Choroid plexus epithelial cell (primary cell): ENCODE measurements around the gene RPS27L.

Source experiments
- DNase-seq: peaks from one replicate; pipeline ENCODE4 v3.0.0-alpha.2; 2010; ENCODE audit warnings: low read depth
- H3K4me3 ChIP-seq: 2 replicates; pipeline ENCODE4 v1.5.1; 2011; ENCODE audit warnings: low read depth, mild to moderate bottlenecking, control low read depth, low read length, moderate library complexity
- TF ChIP-seq, protein P1 (sequence below): conservative IDR thresholded peaks from 2 replicates; pipeline ENCODE4 v1.5.1; 2011; ENCODE audit warnings: low read depth, mild to moderate bottlenecking, control low read depth, inconsistent platforms, low read length, moderate library complexity

The RPS27L gene

GRCh38 chr15:63140936-63141335, 16.3 kb downstream of the RPS27L start:
- no peak for DNase-seq
- TF ChIP-seq, protein P1, sequence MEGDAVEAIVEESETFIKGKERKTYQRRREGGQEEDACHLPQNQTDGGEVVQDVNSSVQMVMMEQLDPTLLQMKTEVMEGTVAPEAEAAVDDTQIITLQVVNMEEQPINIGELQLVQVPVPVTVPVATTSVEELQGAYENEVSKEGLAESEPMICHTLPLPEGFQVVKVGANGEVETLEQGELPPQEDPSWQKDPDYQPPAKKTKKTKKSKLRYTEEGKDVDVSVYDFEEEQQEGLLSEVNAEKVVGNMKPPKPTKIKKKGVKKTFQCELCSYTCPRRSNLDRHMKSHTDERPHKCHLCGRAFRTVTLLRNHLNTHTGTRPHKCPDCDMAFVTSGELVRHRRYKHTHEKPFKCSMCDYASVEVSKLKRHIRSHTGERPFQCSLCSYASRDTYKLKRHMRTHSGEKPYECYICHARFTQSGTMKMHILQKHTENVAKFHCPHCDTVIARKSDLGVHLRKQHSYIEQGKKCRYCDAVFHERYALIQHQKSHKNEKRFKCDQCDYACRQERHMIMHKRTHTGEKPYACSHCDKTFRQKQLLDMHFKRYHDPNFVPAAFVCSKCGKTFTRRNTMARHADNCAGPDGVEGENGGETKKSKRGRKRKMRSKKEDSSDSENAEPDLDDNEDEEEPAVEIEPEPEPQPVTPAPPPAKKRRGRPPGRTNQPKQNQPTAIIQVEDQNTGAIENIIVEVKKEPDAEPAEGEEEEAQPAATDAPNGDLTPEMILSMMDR, result no peak
- H3K4me3 ChIP-seq, result no peak overlapping the region

DNA sequence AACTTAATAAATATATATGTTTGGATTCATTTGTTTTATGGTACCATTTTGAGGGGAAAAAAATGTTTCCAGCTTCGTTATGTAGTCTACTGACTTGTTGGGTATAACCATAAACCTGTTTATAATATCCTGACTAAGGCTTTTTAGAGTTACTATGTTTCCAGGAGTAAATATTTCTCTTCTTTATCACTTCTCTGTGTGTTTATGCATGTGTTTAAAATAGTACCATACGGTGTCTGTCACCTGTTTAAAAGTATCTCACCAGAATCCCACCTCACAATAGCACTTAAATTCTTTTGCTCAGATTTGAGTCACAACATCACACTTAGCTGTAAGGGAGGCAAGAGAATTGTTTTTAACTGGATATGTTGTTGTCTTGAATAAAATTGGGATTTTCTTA, 20.5 kb downstream of the RPS27L start:
- TF ChIP-seq, protein P1, result no peak
- DNase-seq, result peak; percentile 57
- no peak overlapping the region for H3K4me3 ChIP-seq

GRCh38 chr15:63135804-63136203, 21.5 kb downstream of the RPS27L start:
- DNase-seq, result peak; percentile 94
- no peak overlapping the region for H3K4me3 ChIP-seq
- TF ChIP-seq, protein P1, result no peak

DNA sequence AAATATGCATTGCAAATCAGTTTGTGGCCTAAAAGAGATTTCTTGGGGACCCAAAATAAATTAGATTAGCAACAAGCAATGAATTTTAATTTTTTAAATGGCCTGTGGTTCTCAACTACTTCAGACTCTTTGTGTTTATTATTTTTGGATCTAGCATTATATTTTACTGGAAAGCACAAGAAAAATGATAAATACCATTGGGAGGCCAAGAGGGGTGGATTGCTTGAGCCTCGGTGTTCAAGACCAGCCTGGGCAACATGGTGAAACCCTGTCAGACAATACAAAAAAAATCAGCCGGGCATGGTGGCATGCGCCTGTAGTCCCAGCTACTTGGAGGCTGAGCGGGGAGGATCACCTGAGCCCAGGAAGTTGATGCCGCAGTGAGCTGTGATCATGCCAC, 22.0 kb downstream of the RPS27L start:
- TF ChIP-seq, protein P1, result no peak
- DNase-seq, result peak; percentile 55
- no peak overlapping the region for H3K4me3 ChIP-seq

DNA sequence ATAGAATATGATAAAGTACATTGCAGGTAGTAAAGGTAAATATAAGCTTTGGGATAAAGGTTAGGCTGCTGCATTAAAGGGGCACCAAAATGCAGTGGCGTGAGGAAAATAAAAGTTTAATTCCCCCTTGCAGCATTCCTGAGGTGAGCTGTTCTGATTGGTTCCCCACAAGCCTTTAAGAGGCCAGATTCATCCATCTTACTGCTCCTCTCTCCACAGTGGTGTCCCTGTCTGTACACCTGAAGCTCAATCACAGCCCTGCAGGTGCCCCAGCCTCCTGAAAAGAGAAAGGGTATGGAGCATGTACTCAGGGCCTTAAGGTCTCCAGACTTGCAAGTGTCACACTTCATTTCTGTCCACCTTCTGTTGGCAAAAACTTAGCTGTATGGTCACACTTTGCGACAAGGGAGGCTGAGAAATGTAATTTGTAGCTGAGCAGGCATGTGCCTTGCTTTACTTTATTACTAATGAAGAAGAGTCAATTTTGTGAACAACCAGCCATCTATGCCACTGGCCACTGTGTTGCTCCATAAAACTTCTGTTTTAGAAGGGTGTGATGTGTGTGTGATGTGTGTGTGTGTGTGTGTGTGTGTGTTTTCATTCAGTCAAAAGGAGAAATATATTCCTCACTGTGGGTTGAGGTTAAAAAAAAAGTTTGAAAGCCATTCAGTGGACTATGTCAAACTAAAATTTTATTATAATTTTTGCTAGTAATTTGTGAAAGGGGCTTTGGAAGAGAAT, 22.9 kb downstream of the RPS27L start:
- no peak overlapping the region for H3K4me3 ChIP-seq
- TF ChIP-seq, protein P1, result no peak
- DNase-seq, result no peak

- TF ChIP-seq, protein P1, result no peak
- peak; percentile 67 for DNase-seq
- no peak overlapping the region for H3K4me3 ChIP-seq
Measured at GRCh38 chr15:63133786-63134185, 23.5 kb downstream of the RPS27L start.

DNA sequence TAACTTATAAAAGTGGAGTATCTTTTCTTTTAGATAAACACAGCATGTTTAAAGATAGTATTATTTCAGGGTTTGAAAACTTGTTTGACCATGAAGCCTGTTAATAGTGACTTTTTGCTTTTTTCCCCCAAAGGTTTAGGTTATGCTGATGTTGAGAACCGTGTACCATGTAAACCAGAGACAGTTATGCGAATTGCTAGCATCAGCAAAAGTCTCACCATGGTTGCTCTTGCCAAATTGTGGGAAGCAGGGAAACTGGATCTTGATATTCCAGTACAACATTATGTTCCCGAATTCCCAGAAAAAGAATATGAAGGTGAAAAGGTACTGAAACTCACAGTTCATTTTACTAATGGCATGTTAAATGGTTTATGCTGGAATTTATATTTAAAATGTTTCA, 30.6 kb downstream of the RPS27L start:
- TF ChIP-seq, protein P1, result no peak
- H3K4me3 ChIP-seq, result no peak overlapping the region
- DNase-seq, result no peak
